DMS79 (cell line): ENCODE data around the gene CD40LG.

Experiments
- DNase-seq: peaks from one replicate; lab custom pipeline; 2025; lab: John Stamatoyannopoulos, UW

The CD40LG gene

GRCh38 chrX:136708348-136708747 is 60.4 kb downstream of the CD40LG start:
- no peak for DNase-seq
